ENCODE results near the gene TRIAP1. TPM values are rescaled to one million over a fixed set of nuclear protein-coding genes. Genes with fewer than 3 reads are reported as not detected.

The TRIAP1 gene
- polyA plus RNA-seq, 6 donors from 2014 or later: 49.1 to 66.6 (median 58.4) TPM

DNA sequence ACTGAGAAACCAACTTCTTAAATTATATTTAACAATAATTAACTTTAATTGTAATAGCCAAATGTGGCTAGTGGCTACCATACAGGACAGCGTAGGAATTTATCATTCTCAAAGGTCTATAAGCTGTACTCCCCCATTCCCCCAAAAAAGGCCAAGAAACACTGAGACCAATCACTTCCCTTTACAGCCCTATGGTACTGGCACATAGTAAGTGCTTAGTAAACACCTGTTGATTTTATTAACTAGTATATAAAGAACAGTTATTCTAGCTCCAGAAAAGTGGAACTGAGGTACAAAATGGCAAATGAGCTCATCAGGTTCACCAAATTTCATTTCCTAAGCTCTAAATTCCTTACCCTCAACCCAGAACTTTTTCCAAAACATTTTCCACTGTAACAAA is 29.5 kb upstream of the TRIAP1 start:
- no peak for ATAC-seq (ENCODE audit: low read depth in 2 of 2)
- H3K27me3 Mint-ChIP-seq: no peaks in the 10 kb centered on the region
- H3K9me3 Mint-ChIP-seq: no peaks in the 10 kb centered on the region
- H3K27ac Mint-ChIP-seq: peak overlapping the region in 1 of 6 donors; percentile 47
- no peaks in the 10 kb centered on the region for H3K4me1 Mint-ChIP-seq
- H3K36me3 Mint-ChIP-seq: no peaks in the 10 kb centered on the region
- no peak for DNase-seq
- no peak overlapping the region for H3K4me3 Mint-ChIP-seq

GRCh38 chr12:120474616-120474960 is 28.4 kb upstream of the TRIAP1 start:
- H3K27me3 Mint-ChIP-seq: no peaks in the 10 kb centered on the region
- ATAC-seq (ENCODE audit: low read depth in 2 of 2): no peak
- H3K9me3 Mint-ChIP-seq: no peaks in the 10 kb centered on the region
- no peak overlapping the region for H3K4me3 Mint-ChIP-seq
- peaks cover 6 to 8% (median 7%) of the 10 kb centered on the region in 3 donors for H3K4me1 Mint-ChIP-seq
- no peaks in the 10 kb centered on the region for H3K36me3 Mint-ChIP-seq
- no peak for DNase-seq
- H3K27ac Mint-ChIP-seq: peak overlapping the region in 1 of 6 donors; percentile 60

DNA sequence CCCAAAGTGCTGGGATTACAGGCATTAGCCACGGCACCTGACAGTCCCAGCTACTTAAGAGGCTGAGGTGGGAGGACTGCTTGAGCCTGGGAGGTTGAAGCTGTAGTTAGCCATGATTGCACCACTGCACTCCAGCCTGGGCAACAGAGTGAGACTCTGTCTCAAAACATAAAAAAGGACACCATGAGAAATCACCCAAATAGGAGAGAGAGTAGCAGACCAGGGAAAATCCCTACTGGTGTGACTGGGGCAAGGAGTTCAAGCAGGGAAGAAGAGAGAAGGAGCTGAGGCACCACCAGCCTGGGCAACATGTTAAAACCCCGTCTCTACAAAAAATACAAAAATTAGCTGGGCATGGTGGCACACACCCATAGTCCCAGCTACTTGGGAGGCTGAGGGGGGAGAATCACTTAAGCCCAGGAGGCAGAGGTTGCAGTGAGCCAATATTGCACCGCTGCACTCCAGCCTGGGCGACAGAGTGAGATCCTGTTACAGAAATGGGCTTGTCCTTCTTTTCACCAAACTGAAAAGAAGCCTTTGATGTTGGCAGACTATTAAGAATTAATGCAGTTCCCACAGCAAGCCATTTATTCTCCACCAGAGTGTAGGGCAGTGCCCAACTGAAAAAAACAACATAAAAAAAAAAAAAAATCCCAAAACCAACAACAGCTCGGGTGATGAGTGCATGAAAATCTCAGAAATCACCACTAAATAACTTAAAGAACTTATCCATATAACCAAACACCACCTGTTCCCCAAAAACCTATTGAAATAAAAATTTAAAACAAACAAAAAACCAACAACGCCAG is 27.8 kb upstream of the TRIAP1 start:
- no peak overlapping the region for H3K4me3 Mint-ChIP-seq
- peaks cover 6 to 9% (median 7%) of the 10 kb centered on the region in 3 donors for H3K4me1 Mint-ChIP-seq
- H3K36me3 Mint-ChIP-seq: no peaks in the 10 kb centered on the region
- H3K27me3 Mint-ChIP-seq: no peaks in the 10 kb centered on the region
- H3K27ac Mint-ChIP-seq: peak overlapping the region in 1 of 6 donors; percentile 60
- no peak for ATAC-seq (ENCODE audit: low read depth in 2 of 2)
- no peak for DNase-seq
- H3K9me3 Mint-ChIP-seq: no peaks in the 10 kb centered on the region

DNA sequence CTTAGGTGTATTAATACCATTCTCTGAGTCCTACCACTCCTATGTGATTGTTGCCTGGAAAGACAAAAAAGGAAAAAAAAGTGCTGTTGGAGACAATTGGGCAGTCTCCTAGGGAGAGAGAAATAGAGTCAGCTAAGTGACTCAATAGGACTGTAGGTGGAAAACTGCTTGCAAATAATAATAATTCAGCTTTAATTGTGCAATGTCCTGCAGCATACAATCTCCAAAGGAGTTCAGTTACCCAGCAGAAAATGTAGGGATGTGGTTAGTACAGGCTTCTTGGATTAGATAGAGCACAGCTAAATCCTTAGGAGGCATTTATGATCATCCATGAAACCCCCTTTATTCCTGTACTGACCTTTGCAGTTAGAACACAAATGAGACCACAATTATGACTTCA is 26.3 kb upstream of the TRIAP1 start:
- Mint-ChIP-seq H3K27ac (no peak overlapping the region), H3K4me3 (peak overlapping the region in 1 of 8 donors; percentile 63), H3K36me3 (peaks cover 0 to 2% of the 10 kb centered on the region in 2 donors), H3K27me3 (no peaks in the 10 kb centered on the region), H3K4me1 (peaks cover 13 to 21% (median 17%) of the 10 kb centered on the region in 3 donors), H3K9me3 (no peaks in the 10 kb centered on the region)
- ATAC-seq (ENCODE audit: low read depth in 2 of 2): no peak
- no peak for DNase-seq

DNA sequence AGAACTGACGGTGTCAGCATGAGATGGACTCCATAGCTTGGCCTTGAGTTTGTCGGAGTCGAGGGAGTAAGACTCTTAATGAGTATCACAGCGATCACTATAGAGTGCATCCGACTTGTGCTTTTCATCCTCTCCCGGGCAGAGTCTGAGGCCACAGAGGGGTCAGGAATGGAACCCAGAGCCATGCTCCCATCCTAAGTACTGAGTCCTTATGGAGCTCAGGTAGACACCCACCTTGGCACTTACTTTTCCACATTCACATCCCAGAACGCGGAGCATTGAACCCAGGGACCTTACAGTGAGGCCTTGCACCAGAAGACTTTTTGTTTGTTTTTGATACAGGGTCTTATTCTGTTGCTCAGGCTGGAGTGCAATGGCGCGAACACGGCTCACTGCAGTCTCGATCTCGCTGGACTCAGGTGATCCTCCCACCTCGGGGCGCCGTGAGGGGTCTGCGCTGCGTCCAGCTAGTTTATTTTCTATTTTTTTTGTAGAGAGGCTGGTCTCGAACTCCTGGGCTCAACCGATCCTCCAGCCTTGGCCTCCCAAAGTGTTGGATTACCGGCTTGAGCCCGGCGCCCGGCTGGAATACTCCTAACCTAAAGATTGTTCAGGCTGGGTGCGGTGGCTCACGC is 24.1 kb upstream of the TRIAP1 start:
- H3K4me1 Mint-ChIP-seq: peaks cover 26 to 41% (median 40%) of the 10 kb centered on the region in 3 donors
- H3K4me3 Mint-ChIP-seq: peak overlapping the region; percentile 85 to 94 (median 90)
- peaks cover 0 to 4% of the 10 kb centered on the region in 2 donors for H3K36me3 Mint-ChIP-seq
- H3K9me3 Mint-ChIP-seq: no peaks in the 10 kb centered on the region
- no peak for DNase-seq
- no peak for ATAC-seq (ENCODE audit: low read depth in 2 of 2)
- H3K27ac Mint-ChIP-seq: peak overlapping the region in 3 of 6 donors; percentile 84 to 91 (median 88)
- H3K27me3 Mint-ChIP-seq: no peaks in the 10 kb centered on the region

DNA sequence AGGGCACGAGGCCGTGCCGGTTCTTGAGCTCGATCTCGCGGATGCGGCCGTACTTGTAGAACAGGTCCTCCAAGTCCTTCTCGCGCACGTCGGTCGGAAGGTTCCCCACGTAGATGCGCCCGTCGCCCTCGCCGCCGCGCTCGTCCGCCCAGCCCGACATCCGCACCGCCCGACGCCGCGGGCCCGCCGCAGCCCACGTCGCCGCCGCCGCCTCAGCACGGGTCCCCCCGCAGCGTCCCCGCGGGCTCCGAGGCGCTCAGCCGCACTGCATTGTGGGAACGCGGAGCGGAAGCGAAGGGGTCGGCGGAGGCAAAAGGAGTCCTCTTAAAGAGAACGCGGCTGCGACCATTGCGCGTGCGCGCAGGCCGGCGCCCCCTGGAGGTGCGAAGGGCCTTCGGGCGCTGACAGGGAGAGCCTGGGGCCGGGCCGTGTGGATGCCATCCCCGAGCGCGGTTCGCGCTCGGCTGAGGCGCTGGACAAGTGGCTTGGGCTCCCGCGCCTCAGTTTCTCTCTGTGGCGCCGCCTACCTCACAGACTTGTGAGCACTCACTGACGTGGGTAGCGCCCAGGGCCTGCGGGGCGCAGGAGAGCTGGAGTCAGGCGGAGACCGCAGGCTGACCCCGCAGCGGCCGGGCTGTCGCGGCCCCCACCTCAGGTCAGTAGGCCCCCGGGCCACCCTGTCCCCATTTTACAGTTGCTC is 23.4 kb upstream of the TRIAP1 start, which contains the start of gene SRSF9:
SRSF9 (minus strand) TSS at position 299 of the 700 bp plus-strand sequence; CDS start at position 160, 139 bp downstream.
- DNase-seq: peak; percentile 98
- Mint-ChIP-seq H3K36me3 (peaks cover 0 to 4% of the 10 kb centered on the region in 2 donors), H3K9me3 (no peaks in the 10 kb centered on the region), H3K27ac (peak within 1 kb of the TSS; percentile 88 to 96 (median 92)), H3K27me3 (no peaks in the 10 kb centered on the region), H3K4me3 (peak within 1 kb of the TSS; percentile 85 to 94 (median 90)), H3K4me1 (peaks cover 28 to 43% (median 42%) of the 10 kb centered on the region in 3 donors)
- peak; percentile 81 to 92 for ATAC-seq (ENCODE audit: low read depth in 2 of 2)

- DNase-seq (peak; percentile 57), ATAC-seq (ENCODE audit: low read depth in 2 of 2) (peak; percentile 58 to 61)
- Mint-ChIP-seq H3K4me1 (peaks cover 28 to 44% (median 43%) of the 10 kb centered on the region in 3 donors), H3K36me3 (peaks cover 0 to 4% of the 10 kb centered on the region in 2 donors), H3K27me3 (no peaks in the 10 kb centered on the region), H3K4me3 (peak overlapping the region; percentile 85 to 94 (median 90)), H3K9me3 (no peaks in the 10 kb centered on the region), H3K27ac (peak overlapping the region; percentile 88 to 96 (median 92))
These were observed 22.8 kb upstream of the TRIAP1 start for GRCh38 chr12:120468821-120469449.

DNA sequence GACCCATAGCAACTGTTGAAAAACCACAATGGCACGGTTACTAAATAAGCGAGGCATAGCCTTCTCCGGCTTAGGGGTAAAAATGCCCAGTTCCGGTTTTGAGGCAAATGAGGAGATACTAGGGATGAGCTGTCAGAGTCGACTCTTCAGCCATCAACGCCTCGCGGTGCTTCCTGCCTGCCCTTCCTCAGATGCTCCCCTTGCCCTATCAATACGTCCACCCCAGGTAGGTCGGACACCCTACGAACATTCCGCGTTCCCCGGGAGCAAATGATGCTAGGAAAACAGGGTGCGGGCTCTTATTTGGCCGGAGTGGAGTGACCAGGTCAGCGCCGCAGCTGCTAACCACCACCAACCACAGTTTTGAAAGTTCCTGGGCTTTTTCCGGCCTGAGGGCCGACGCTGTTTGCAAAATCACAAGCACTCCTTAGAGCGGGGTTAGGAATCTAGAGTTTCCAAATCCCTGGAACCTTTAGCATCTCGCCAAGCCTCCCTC is 22.2 kb upstream of the TRIAP1 start:
- peaks cover 0 to 4% of the 10 kb centered on the region in 2 donors for H3K36me3 Mint-ChIP-seq
- H3K4me3 Mint-ChIP-seq: peak overlapping the region; percentile 85 to 94 (median 90)
- no peaks in the 10 kb centered on the region for H3K27me3 Mint-ChIP-seq
- ATAC-seq (ENCODE audit: low read depth in 2 of 2) (no peak), DNase-seq (no peak)
- no peaks in the 10 kb centered on the region for H3K9me3 Mint-ChIP-seq
- peak overlapping the region; percentile 88 to 96 (median 90) for H3K27ac Mint-ChIP-seq
- H3K4me1 Mint-ChIP-seq: peaks cover 28 to 44% (median 43%) of the 10 kb centered on the region in 3 donors

DNA sequence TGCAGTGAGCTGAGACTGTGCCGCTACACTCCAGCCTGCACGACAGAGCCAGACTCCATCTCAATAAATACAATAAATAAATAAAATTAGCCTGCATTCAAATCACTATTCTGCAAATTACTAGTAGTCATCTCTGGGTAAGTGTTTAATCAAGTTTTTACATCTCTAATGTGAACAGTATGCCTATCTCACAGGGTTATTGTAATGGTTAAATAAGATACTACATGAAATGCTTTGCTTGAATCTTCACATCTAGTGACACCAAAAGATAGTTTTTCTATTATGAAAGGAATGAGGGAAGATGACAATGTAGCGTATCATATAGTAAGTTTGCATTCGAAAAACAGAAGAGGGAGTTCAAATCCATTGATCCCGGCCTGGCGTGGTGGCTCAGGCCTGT is 21.3 kb upstream of the TRIAP1 start:
- peak overlapping the region; percentile 22 to 94 (median 86) for H3K4me3 Mint-ChIP-seq
- H3K36me3 Mint-ChIP-seq: peaks cover 0 to 4% of the 10 kb centered on the region in 2 donors
- ATAC-seq (ENCODE audit: low read depth in 2 of 2) (no peak), DNase-seq (no peak)
- H3K4me1 Mint-ChIP-seq: peaks cover 28 to 44% (median 43%) of the 10 kb centered on the region in 3 donors
- no peaks in the 10 kb centered on the region for H3K27me3 Mint-ChIP-seq
- peak overlapping the region in 5 of 6 donors; percentile 18 to 88 (median 84) for H3K27ac Mint-ChIP-seq
- no peaks in the 10 kb centered on the region for H3K9me3 Mint-ChIP-seq

DNA sequence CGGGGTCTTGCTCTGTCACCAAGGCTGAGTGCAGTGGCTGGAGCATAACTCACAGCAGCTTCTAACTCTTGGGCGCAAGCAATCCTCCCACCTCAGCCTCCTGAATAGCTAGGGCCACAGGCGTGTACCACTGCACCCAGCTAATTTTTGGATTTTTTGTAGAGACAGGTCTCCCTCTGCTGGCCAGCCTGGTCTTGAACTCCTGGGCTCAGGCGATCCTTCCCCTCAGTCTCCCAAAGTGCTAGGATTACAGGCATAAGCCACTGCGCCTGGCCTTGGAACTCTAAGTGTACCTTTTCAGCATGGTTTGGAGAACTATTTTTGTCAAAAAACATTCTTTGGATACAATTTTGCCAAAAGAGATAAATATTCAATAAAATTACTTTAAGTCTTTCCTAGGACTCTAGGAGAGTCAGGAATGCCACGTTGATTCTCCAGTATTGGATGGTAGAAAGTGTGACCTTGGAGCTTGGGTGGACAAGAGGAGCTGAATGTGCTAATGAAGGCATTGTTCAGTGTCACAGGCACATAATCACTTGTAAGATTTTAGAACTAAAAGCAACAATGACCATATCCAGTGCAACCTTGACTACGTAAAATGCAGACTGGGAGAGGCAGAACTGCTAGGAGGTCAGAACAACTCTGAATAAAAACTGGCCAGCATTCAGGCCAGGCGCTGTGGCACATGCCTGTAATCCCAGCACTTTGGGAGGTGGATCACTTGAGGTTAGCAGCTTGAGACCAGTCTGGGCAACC is 20.6 kb upstream of the TRIAP1 start:
- H3K4me1 Mint-ChIP-seq: peaks cover 28 to 44% (median 43%) of the 10 kb centered on the region in 3 donors
- H3K36me3 Mint-ChIP-seq: peaks cover 0 to 4% of the 10 kb centered on the region in 2 donors
- H3K4me3 Mint-ChIP-seq: peak overlapping the region in 6 of 8 donors; percentile 8 to 85 (median 56)
- H3K27ac Mint-ChIP-seq: no peak overlapping the region
- DNase-seq: peak; percentile 25
- H3K27me3 Mint-ChIP-seq: no peaks in the 10 kb centered on the region
- no peaks in the 10 kb centered on the region for H3K9me3 Mint-ChIP-seq
- no peak for ATAC-seq (ENCODE audit: low read depth in 2 of 2)

GRCh38 chr12:120465756-120466155 is 19.6 kb upstream of the TRIAP1 start:
- Mint-ChIP-seq H3K4me3 (peak overlapping the region in 2 of 8 donors; percentile 40 to 85), H3K36me3 (peaks cover 0 to 4% of the 10 kb centered on the region in 2 donors), H3K9me3 (no peaks in the 10 kb centered on the region), H3K27me3 (no peaks in the 10 kb centered on the region), H3K27ac (peak overlapping the region in 4 of 6 donors; percentile 32 to 84 (median 61)), H3K4me1 (peaks cover 28 to 44% (median 43%) of the 10 kb centered on the region in 3 donors)
- no peak for ATAC-seq (ENCODE audit: low read depth in 2 of 2)
- DNase-seq: no peak

DNA sequence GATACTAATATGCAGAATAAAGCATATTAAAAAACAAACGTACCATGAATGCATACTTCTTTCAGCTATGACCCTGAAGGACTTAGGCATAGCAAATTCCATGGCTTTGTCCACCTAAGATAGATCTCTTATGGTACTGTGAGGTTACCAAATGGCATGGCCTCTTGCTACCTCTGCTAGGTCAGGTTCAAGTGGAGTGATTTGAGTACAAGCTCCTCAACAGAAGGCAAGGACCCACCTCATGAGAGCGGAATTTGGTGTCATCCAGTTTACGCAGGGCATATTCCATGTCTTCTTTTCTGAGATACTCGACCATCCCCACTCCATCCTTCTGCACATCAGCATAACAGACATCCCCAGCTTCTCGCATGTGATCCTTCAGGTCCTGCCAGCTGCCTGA is 17.5 kb upstream of the TRIAP1 start:
- peaks cover 0 to 9% of the 10 kb centered on the region in 2 donors for H3K36me3 Mint-ChIP-seq
- no peak for ATAC-seq (ENCODE audit: low read depth in 2 of 2)
- DNase-seq: no peak
- peaks cover 21 to 38% (median 34%) of the 10 kb centered on the region in 3 donors for H3K4me1 Mint-ChIP-seq
- H3K27me3 Mint-ChIP-seq: no peaks in the 10 kb centered on the region
- no peaks in the 10 kb centered on the region for H3K9me3 Mint-ChIP-seq
- peak overlapping the region in 4 of 6 donors; percentile 24 to 61 (median 36) for H3K27ac Mint-ChIP-seq
- H3K4me3 Mint-ChIP-seq: peak overlapping the region in 1 of 8 donors; percentile 15

Measured in naive B cell (primary cell).